Measurements from ENCODE around the gene MRO. TPM values are rescaled to one million over a fixed set of nuclear protein-coding genes. Genes with fewer than 3 reads are reported as not detected.
"Not testable (repeated sequence)": the region's sequence is repeated elsewhere in the genome, so short reads cannot be mapped to it uniquely, and the experiment has no call there.

Gene MRO
- total RNA-seq, 1 donor from 2014 or later = 0.30 TPM

DNA sequence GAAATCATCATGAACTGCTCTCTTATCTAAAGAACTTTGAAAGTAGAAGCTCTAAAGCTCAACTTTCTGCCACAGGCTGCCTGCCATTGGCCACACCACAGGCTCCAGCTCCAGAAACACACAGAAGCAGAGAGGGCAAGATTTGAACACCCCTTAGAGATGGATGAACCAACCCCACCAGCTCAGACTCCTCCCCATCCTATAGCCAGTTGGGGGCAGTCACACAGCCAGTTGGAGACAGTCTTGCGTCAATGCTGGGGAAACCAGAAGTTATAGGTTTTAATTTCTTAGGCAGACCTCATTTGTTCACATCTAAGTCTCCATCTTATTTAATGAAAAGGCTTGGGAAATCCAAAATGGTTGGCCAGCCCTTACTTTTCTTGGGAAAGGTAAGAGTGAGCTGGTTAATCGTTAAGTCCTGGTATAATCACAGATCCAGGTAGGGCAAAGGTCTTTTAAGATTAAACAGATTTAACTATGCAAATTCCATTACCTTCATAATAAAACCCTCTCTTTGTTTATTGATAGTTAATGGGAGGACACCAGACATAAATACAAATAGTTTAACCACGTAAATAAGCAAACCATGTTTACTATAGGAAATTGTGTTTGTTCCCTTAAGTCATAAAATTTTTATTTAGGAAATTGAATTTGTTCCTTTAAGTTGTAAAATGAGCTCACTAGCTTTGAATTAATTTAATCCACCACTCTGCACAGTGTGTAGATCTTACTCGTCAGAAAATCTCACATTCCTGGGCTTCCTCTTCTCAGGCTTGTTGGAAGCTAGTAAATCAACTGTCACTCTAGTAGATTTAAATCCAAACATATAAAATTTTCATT, 28.0 kb downstream of the MRO start:
- DNase-seq (ENCODE audit: low read depth) = no peak

DNA sequence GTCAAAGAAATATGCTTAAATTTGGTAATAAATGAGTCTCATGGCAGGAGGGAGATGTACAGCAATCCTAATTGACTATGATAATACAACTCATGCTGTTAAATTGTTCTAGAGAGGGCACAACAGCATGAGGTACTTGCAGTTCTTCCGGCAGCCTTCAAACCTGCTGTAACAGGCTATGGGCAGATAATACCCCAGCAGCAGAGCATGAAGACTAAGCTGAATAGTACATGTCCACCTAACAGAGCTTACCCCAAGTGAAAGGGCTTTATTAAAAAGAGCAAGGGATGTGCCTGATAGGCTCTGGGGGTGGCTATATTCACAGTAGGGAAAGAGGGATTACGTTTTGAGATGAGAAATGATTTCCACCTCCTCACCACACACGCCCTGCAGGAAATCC, 28.9 kb downstream of the MRO start:
- DNase-seq (ENCODE audit: low read depth) = no peak

- DNase-seq (ENCODE audit: low read depth) = no peak
These were observed 29.6 kb downstream of the MRO start for GRCh38 chr18:50790241-50790640.

- DNase-seq (ENCODE audit: low read depth) = no peak
These were observed 31.5 kb downstream of the MRO start for GRCh38 chr18:50788284-50788683.

- DNase-seq (ENCODE audit: low read depth) = no peak
These were observed 33.0 kb downstream of the MRO start for GRCh38 chr18:50786864-50787263.

- DNase-seq (ENCODE audit: low read depth) = no peak
These were observed 36.3 kb downstream of the MRO start for GRCh38 chr18:50783553-50783952.

DNA sequence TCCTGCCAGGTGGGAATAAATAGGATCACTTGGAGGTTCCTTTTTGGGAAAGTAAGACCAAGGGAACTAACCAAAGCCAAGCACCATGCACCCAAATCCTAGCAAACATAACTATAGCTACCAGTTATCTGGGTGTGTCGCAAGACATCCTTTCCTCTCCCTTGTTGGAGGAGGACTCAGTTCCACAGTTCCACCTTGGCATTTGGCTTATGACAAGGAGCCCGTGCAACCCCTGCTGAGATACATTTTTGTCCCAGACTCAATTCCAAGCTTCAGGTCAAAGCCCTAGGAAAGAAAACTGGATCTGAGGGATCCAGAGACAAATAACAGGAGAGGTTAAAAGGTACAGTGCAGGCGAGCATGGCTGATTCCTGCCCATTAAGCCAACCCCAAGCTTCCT, 40.8 kb downstream of the MRO start:
- not testable (repeated sequence) for DNase-seq (ENCODE audit: low read depth)

DNA sequence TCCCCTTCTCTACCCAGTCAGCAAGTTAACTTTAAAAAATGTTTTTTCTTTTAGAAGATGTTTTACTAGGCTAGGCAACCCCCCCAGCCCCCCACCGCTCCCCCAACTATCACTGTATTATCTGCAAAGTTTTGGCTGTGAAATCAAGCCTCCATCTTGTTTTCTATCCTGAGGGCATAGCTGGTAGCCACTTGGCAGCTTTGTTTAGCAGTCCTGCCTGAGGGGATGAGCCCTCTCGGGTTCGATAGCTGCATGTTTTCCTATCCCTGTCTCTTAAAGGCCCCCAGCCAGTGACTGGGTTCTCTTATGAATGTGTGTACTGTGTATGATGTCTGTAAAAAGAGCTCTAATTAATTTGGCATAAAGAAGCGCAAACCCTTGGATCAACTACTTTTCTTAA, 43.4 kb downstream of the MRO start:
- DNase-seq (ENCODE audit: low read depth) = no peak

DNA sequence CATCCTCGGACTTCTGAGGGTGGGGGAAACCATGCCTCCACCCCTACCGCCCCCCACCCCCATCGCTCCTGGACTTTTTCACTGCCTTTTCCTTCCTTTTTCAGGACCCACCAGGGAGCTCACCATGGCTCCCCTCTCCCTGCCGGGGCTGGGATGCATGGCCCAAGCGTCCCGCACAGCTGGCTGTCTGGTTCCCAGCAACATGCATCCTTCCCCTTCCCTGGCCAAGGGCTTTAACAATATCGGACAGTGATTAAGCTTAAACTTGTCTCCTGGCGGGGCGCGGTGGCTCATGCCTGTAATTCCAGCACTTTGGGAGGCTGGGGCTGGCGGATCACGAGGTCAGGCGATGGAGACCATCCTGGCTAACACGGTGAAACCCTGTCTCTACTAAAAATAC, 44.1 kb downstream of the MRO start:
- no peak for DNase-seq (ENCODE audit: low read depth)

DNA sequence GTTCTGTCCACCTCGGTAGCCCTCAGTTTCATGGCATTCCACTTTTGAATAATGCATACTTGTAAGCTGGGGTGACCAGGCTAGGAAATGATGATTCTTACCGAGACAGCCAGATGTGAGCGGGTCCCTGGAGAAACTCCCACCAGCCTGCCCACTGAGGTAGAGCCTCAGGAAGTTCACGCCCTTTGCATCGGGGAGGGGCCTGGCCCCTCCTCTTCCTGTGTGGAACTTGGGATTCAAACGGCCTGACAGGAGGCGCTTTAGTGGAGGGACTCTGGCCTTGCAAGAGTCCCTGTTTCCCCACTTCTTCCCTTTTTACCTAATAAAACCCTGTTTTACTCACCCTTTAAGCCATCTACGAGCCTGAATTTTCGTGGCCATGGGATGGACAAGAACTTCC, 44.6 kb downstream of the MRO start:
- no peak for DNase-seq (ENCODE audit: low read depth)

- DNase-seq (ENCODE audit: low read depth) = no peak
These were observed 50.4 kb downstream of the MRO start for GRCh38 chr18:50769463-50769862.

- no peak for DNase-seq (ENCODE audit: low read depth)
These were observed 62.5 kb downstream of the MRO start for GRCh38 chr18:50757358-50757757.

GRCh38 chr18:50754297-50754696, 65.5 kb downstream of the MRO start:
- no peak for DNase-seq (ENCODE audit: low read depth)

DNA sequence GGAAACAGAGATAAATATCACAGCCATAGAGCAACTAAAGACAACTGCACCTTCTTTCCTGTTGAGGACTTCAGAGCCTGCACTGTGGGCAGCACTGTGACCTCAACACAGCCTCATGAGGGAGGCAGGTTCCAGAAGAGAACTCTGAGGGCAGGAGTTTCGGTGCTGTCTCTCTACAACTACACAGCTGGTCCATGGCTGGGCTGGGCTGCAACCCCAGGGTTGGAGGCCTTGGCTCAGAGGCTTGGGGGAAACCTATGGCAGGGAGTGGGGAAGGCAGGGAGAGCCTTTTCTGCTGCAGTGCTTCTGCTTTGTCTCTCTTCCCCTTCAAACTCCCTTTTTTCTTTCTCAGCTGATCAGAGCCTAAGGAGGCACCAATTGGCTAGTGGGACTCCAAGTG, 66.5 kb downstream of the MRO start:
- DNase-seq (ENCODE audit: low read depth) = no peak

DNA sequence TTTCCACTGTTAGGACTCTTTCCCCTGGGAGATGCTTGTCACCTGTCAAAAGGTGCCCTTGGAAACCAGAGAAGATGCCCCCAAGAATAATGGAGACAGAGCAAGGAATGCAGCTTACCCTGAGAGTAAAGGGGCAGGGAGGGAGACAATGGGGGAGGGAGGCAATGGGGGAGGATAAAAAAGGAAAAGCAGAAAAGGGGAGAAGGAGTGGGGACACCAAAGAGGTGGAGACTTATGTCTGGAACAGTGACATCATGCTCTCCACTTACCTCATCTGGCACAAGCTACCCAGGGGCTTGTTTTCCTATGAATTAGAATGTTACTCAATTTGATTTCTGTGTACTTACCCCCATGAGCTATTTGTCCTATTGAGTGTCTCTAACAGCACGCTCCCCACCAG, 67.9 kb downstream of the MRO start:
- DNase-seq (ENCODE audit: low read depth) = no peak

DNA sequence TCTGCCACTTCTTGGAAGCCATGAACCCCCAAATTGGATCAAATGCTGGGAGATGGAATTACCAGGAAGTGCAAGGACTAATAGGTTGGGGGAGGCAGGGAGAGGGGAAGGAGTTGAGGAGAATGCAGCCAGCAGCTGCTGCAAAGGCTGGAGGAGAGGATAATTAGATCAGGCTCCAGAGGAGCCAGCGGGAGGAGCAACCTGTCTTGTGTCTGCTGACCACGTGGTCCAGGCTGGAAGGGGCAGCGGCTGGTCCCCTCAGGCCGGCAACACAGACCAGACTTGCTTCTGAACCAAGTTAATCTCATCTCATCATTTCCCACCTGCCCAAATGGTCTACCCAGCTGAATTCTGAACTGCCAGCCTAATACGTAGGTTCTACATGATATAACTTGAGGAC, 68.3 kb downstream of the MRO start:
- DNase-seq (ENCODE audit: low read depth) = no peak

DNA sequence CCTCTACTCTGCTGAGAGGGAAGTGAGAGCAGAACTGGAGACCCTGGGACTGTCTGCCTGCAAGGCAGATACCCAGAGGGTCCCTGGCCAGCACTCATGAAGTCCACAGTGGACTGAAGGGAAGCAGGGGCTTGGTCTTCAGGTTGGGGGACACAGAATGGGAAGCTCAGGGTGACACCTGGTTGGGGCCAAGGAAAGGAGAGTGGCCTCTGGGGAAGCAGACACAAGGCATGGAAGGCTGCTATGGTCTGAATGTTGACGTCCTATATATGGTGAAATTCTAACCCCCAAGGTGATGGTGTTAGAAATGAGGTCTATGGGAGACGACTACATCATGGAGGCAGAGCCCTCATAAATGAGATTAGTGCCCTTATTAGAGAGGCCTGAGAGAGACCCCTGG, 69.3 kb downstream of the MRO start:
- no peak for DNase-seq (ENCODE audit: low read depth)

DNA sequence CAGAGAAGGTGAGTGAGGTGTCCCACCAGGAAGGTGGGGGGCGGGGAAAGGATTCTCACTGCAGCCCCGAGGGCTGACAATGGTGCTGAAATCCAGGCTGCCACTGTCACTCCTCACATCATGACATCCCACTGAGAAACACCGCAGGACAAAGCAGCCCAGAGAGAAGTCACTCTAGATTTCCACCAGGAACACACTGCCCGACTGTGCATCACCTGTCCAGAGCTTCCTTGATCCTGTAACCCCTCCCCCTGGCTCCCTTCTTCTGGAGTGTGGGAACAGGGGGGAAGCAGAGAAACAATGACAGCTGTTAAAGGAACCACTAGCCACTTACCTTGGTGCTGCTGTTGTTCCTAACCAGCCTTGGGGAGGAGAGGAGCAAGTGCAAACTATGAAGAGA, 69.9 kb downstream of the MRO start:
- DNase-seq (ENCODE audit: low read depth) = no peak

DNA sequence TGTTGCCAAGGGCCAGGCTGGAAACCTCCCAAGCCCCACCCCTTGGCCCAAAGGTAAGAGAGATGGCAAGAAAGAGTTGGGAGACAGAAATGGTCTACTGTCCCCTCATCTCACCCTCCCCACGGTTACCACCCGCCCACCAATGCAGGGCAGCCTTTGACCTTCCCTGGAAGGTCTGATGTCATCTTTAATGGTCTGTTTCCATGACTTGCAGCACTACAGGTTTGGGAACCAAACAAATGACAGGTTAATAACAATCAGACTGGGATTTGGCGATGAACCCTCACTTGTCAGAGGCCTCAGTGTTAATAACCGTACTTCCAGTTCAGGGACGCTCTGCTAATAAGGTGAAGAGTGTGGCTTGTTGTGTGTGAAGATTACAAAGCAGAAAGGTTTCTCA, 70.4 kb downstream of the MRO start:
- no peak for DNase-seq (ENCODE audit: low read depth)

- DNase-seq (ENCODE audit: low read depth) = no peak
These were observed 71.3 kb downstream of the MRO start for GRCh38 chr18:50748243-50749229.

- DNase-seq (ENCODE audit: low read depth) = no peak
These were observed 72.0 kb downstream of the MRO start for GRCh38 chr18:50747849-50748242.

- no peak for DNase-seq (ENCODE audit: low read depth)
These were observed 73.9 kb downstream of the MRO start for GRCh38 chr18:50745945-50746344.

Measured in renal cortical epithelial cell (primary cell).